Right lobe of liver (tissue), 4 donors: Measurements from ENCODE around the gene ASPHD1.

Experiments
- POLR2A ChIP-seq: fragments of 450-650 bp; IDR thresholded peaks from one replicate; pipeline ENCODE4 v1.6.1; 2017; ENCODE audit warnings: antibody characterized with exemption, mild to moderate bottlenecking
- TF ChIP-seq, protein P1 (sequence below), 4 donors: fragments of 200-600 bp in 3 of 4; fragments of 450-650 bp in 1 of 4; IDR thresholded peaks; one replicate each; pipeline versions ENCODE4 v1.5.1 to v1.8.0; 2016 to 2022; ENCODE audit warnings: antibody characterized with exemption in 4 of 4, mild to moderate bottlenecking in 2 of 4
- donor health status: DM: no; HTN: no; CAD: no.
- donor health status: DM: no; HTN: no; CAD: no.
- donor health status: DM: no; HTN: yes; CAD: no.

- TF ChIP-seq, protein P1, sequence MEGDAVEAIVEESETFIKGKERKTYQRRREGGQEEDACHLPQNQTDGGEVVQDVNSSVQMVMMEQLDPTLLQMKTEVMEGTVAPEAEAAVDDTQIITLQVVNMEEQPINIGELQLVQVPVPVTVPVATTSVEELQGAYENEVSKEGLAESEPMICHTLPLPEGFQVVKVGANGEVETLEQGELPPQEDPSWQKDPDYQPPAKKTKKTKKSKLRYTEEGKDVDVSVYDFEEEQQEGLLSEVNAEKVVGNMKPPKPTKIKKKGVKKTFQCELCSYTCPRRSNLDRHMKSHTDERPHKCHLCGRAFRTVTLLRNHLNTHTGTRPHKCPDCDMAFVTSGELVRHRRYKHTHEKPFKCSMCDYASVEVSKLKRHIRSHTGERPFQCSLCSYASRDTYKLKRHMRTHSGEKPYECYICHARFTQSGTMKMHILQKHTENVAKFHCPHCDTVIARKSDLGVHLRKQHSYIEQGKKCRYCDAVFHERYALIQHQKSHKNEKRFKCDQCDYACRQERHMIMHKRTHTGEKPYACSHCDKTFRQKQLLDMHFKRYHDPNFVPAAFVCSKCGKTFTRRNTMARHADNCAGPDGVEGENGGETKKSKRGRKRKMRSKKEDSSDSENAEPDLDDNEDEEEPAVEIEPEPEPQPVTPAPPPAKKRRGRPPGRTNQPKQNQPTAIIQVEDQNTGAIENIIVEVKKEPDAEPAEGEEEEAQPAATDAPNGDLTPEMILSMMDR (IDR thresholded peaks at IDR 0.05), result no peak
- no peak for TF ChIP-seq POLR2A
These were observed 5.4 kb downstream of the ASPHD1 start for GRCh38 chr16:29905668-29906067.
